Uterus (tissue), 4 donors: ENCODE measurements around the gene WDFY1. TPM values are rescaled to one million over a fixed set of nuclear protein-coding genes. Genes with fewer than 3 reads are reported as not detected.
A peak's percentile ranks its signal among the peaks of the same experiment; 100 is the strongest.

Source experiments
- DNase-seq, 2 donors: peaks; one replicate each; pipeline ENCODE4 v3.0.0-alpha.2; 2019 to 2020
- H3K27ac ChIP-seq, 2 donors: fragments of 200-600 bp; sonication (generic); 1 replicate in 1 of 2; 2 replicates in 1 of 2; pipeline ENCODE4 v1.5.1; 2016 to 2018
- H3K27me3 ChIP-seq, 2 donors: fragments of 200-600 bp; sonication (generic); one replicate each; pipeline ENCODE4 v1.5.1; 2018 to 2019; ENCODE audit warnings: control low read depth in 1 of 2
- H3K36me3 ChIP-seq, 2 donors: fragments of 200-600 bp; sonication (generic); one replicate each; pipeline ENCODE4 v1.5.1; 2019; ENCODE audit warnings: control low read depth in 1 of 2
- H3K4me1 ChIP-seq, 2 donors: fragments of 200-600 bp; sonication (generic); one replicate each; pipeline ENCODE4 v1.5.1; 2018 to 2019; ENCODE audit warnings: control low read depth in 1 of 2
- H3K4me3 ChIP-seq, 2 donors: fragments of 200-600 bp; sonication (generic); 1 replicate in 1 of 2; 2 replicates in 1 of 2; pipeline ENCODE4 v1.5.1; 2018 to 2019; ENCODE audit warnings: mild to moderate bottlenecking in 1 of 2
- H3K9me3 ChIP-seq, 2 donors: fragments of 200-600 bp; sonication (generic); one replicate each; pipeline ENCODE4 v1.5.1; 2019; ENCODE audit warnings: control low read depth in 1 of 2
- CTCF ChIP-seq, 4 experiments: fragments of 200-600 bp in 2 of 4; fragments of 450-650 bp in 2 of 4; sonication (generic) in 2 of 4; IDR thresholded peaks; one replicate each; pipeline ENCODE4 v1.5.1; 2016 to 2019; ENCODE audit warnings: antibody characterized with exemption in 4 of 4, mild to moderate bottlenecking in 2 of 4, moderate library complexity in 1 of 4
- POLR2A ChIP-seq, 2 donors: fragments of 450-650 bp; IDR thresholded peaks; one replicate each; pipeline ENCODE4 v1.6.1; 2016; ENCODE audit warnings: antibody characterized with exemption in 2 of 2, mild to moderate bottlenecking in 1 of 2, moderate library complexity in 1 of 2
- intact Hi-C: fragments of 100-400 bp; cut with DNase I; formaldehyde crosslinking; loops from one replicate; pipeline ENCODE4 v1.15.1; 2023; ENCODE audit warnings: low total_unique reads
- total RNA-seq, 4 donors: library from RNA; depleted of rRNA in 3 of 4; stranded (reverse); fragments of >200 nt in 3 of 4; gene quantifications; one replicate each; pipeline versions ENCODE4 v1.1.0 to v1.2.4, GENCODE V29; 2014 to 2023
- donor health status: DM: yes; HTN: yes; CAD: no.

The WDFY1 gene
- total RNA-seq, 4 donors from 2014 or later = 17.2 to 112 (median 39.1) TPM

GRCh38 chr2:223930103-223930976 lies 14.8 kb downstream of the WDFY1 start:
- H3K4me1 ChIP-seq = peaks cover 0 to 7% of the 10 kb centered on the region in 2 donors
- no peak overlapping the region for H3K27ac ChIP-seq
- no peaks in the 10 kb centered on the region for H3K27me3 ChIP-seq
- intact Hi-C loops = no loop called here
- H3K4me3 ChIP-seq = no peak overlapping the region
- DNase-seq = peak in 1 of 2 donors; percentile 35
- H3K36me3 ChIP-seq = no peaks in the 10 kb centered on the region
- no peak for TF ChIP-seq POLR2A (IDR thresholded peaks at IDR 0.05)
- no peak for TF ChIP-seq CTCF (IDR thresholded peaks at IDR 0.05)
- peaks cover 0 to 8% of the 10 kb centered on the region in 2 donors for H3K9me3 ChIP-seq

- Histone ChIP-seq H3K27me3 (no peaks in the 10 kb centered on the region), H3K36me3 (no peaks in the 10 kb centered on the region), H3K4me1 (peaks cover 0 to 7% of the 10 kb centered on the region in 2 donors), H3K27ac (no peak overlapping the region), H3K4me3 (no peak overlapping the region), H3K9me3 (peaks cover 0 to 8% of the 10 kb centered on the region in 2 donors)
- intact Hi-C loops = no loop called here
- TF ChIP-seq CTCF (IDR thresholded peaks at IDR 0.05) (no peak), POLR2A (IDR thresholded peaks at IDR 0.05) (no peak)
- DNase-seq = no peak
Measured at GRCh38 chr2:223929571-223930102, 15.5 kb downstream of the WDFY1 start.

- H3K4me3 ChIP-seq = no peak overlapping the region
- no peak for DNase-seq
- TF ChIP-seq POLR2A (IDR thresholded peaks at IDR 0.05) (no peak), CTCF (IDR thresholded peaks at IDR 0.05) (no peak)
- no peaks in the 10 kb centered on the region for H3K27me3 ChIP-seq
- peaks cover 0 to 8% of the 10 kb centered on the region in 2 donors for H3K9me3 ChIP-seq
- no peaks in the 10 kb centered on the region for H3K36me3 ChIP-seq
- intact Hi-C loops = no loop called here
- peaks cover 0 to 7% of the 10 kb centered on the region in 2 donors for H3K4me1 ChIP-seq
- no peak overlapping the region for H3K27ac ChIP-seq
Measured at GRCh38 chr2:223928113-223929006, 16.8 kb downstream of the WDFY1 start.

GRCh38 chr2:223925106-223925505 lies 20.0 kb downstream of the WDFY1 start:
- Histone ChIP-seq H3K4me3 (no peak overlapping the region), H3K36me3 (no peaks in the 10 kb centered on the region), H3K27me3 (no peaks in the 10 kb centered on the region), H3K27ac (no peak overlapping the region), H3K4me1 (peaks cover 0 to under 1% of the 10 kb centered on the region in 2 donors), H3K9me3 (peaks cover 0 to 8% of the 10 kb centered on the region in 2 donors)
- TF ChIP-seq POLR2A (IDR thresholded peaks at IDR 0.05) = no peak
- no peak for TF ChIP-seq CTCF (IDR thresholded peaks at IDR 0.05)
- intact Hi-C loops = no loop called here
- no peak for DNase-seq
